Vagina (tissue), 2 donors: Measurements from ENCODE around the gene DENND2A.

Experiments used
- POLR2A ChIP-seq, 2 donors: fragments of 450-650 bp; IDR thresholded peaks; one replicate each; pipeline ENCODE4 v1.6.1; 2017; ENCODE audit warnings: antibody characterized with exemption in 2 of 2, mild to moderate bottlenecking in 2 of 2, moderate library complexity in 2 of 2
- TF ChIP-seq, protein P1 (sequence below), 3 experiments: fragments of 450-650 bp in 2 of 3; fragments of 200-600 bp in 1 of 3; sonication (generic) in 1 of 3; IDR thresholded peaks; one replicate each; pipeline ENCODE4 v1.5.1; 2017 to 2019; ENCODE audit warnings: antibody characterized with exemption in 3 of 3, mild to moderate bottlenecking in 2 of 3, moderate library complexity in 2 of 3

DNA sequence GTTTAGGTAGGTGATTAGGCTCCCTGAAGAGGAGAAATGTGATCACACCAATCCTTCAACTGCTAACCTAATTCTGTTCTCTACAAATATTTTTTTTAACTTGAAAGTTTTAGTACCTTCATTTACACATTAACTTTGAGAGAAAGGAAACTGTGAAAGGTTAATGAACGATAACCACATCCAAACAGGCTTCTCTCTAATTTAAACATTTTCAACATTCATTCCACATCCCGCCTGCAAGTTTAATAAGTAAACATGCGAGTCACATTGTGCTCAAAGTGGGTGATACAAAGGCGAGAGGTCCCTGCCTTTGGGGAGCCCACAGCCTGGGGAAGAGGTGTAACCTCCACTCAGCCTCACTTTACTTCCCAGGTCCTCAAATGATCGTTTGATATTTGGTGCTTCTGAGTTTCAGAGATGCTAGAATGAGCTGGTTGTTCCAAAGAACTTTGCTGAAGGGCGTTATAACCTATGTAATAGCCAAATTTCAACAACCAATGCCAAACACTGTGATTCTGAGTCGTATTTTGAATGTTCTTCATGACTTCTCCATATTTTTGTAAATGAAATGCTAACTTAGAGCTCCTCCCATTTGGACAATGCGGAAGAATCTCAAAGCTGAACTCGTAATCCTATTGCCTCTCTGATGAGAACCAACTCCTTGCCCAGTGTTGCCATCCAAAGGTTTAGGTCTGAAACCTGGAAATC is 47.5 kb downstream of the DENND2A start:
- TF ChIP-seq, protein P1, sequence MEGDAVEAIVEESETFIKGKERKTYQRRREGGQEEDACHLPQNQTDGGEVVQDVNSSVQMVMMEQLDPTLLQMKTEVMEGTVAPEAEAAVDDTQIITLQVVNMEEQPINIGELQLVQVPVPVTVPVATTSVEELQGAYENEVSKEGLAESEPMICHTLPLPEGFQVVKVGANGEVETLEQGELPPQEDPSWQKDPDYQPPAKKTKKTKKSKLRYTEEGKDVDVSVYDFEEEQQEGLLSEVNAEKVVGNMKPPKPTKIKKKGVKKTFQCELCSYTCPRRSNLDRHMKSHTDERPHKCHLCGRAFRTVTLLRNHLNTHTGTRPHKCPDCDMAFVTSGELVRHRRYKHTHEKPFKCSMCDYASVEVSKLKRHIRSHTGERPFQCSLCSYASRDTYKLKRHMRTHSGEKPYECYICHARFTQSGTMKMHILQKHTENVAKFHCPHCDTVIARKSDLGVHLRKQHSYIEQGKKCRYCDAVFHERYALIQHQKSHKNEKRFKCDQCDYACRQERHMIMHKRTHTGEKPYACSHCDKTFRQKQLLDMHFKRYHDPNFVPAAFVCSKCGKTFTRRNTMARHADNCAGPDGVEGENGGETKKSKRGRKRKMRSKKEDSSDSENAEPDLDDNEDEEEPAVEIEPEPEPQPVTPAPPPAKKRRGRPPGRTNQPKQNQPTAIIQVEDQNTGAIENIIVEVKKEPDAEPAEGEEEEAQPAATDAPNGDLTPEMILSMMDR (IDR thresholded peaks at IDR 0.05), result no peak
- TF ChIP-seq POLR2A (IDR thresholded peaks at IDR 0.05), result no peak
